Kidney epithelial cell (primary cell): ENCODE data around the gene HOGA1. TPM values are rescaled to one million over a fixed set of nuclear protein-coding genes. Genes with fewer than 3 reads are reported as not detected.

Experiments
- DNase-seq: peaks from one replicate; pipeline ENCODE4 v3.0.0-alpha.2; 2010; ENCODE audit warnings: low read depth
- H3K27me3 ChIP-seq: 2 replicates; pipeline ENCODE4 v1.6.0; 2011; ENCODE audit warnings: low read length; ENCODE audit not compliant: control insufficient read depth, insufficient read depth
- H3K36me3 ChIP-seq: 2 replicates; pipeline ENCODE4 v1.5.1; 2011; ENCODE audit warnings: low read length; ENCODE audit not compliant: control insufficient read depth, insufficient read depth
- H3K4me3 ChIP-seq: 2 replicates; pipeline ENCODE4 v1.5.1; 2011; ENCODE audit warnings: low read depth, mild to moderate bottlenecking, control low read depth, low read length
- CTCF ChIP-seq: IDR thresholded peaks from 2 replicates; pipeline ENCODE4 v1.5.1; 2011; ENCODE audit warnings: mild to moderate bottlenecking, moderate library complexity, low read length, control low read depth, inconsistent platforms; ENCODE audit not compliant: insufficient read depth, poor library complexity, severe bottlenecking
- total RNA-seq: library from RNA; depleted of rRNA; stranded (reverse); fragments of >200 nt; gene quantifications from 2 replicates; pipeline ENCODE4 v1.2.3, GENCODE V29; 2015

HOGA1 gene
- total RNA-seq, 1 donor from 2014 or later: 3.4 TPM

DNA sequence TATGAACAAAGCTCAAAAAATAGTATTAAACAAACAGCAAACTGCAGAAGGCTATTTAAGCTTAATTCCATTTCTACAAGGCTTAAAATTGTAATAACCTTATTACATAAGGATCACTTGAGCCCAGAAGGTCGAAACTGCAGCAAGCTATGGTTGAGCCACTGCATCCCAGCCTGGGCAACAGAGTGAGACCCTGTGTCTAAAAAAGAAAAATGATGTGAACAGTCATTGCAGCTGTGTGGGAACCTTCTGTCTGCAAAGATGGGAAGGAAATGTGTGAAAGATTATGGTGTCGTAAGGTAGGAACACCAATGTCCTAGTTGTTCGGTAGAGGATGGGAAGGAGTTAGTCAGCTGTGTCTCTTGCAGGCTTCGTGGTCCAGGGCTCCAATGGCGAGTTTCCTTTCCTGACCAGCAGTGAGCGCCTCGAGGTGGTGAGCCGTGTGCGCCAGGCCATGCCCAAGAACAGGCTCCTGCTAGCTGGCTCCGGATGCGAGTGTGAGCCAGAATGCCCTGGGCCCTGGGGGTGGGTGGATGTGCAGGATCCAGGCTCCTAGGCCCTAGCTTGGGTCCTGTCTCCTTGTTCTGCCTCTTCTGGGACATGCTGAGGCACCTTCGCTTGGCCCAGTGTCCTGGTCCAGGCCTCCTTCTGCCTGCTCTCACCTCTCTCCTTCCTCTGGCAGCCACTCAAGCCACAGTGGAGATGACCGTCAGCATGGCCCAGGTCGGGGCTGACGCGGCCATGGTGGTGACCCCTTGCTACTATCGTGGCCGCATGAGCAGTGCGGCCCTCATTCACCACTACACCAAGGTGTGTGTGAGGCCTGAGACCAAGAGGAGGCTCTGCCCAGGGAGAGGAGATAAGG, 14.4 kb downstream of the HOGA1 start:
- Histone ChIP-seq H3K4me3 (no peak overlapping the region), H3K36me3 (no peaks in the 10 kb centered on the region), H3K27me3 (no peaks in the 10 kb centered on the region)
- no peak for DNase-seq
- TF ChIP-seq CTCF: no peak

- Histone ChIP-seq H3K36me3 (no peaks in the 10 kb centered on the region), H3K4me3 (no peak overlapping the region), H3K27me3 (no peaks in the 10 kb centered on the region)
- TF ChIP-seq CTCF: no peak
- no peak for DNase-seq
Observed at GRCh38 chr10:97599272-97599619, 15.1 kb downstream of the HOGA1 start.

GRCh38 chr10:97600616-97601015, 16.4 kb downstream of the HOGA1 start:
- Histone ChIP-seq H3K27me3 (no peaks in the 10 kb centered on the region), H3K36me3 (no peaks in the 10 kb centered on the region), H3K4me3 (no peak overlapping the region)
- DNase-seq: no peak
- TF ChIP-seq CTCF: no peak

DNA sequence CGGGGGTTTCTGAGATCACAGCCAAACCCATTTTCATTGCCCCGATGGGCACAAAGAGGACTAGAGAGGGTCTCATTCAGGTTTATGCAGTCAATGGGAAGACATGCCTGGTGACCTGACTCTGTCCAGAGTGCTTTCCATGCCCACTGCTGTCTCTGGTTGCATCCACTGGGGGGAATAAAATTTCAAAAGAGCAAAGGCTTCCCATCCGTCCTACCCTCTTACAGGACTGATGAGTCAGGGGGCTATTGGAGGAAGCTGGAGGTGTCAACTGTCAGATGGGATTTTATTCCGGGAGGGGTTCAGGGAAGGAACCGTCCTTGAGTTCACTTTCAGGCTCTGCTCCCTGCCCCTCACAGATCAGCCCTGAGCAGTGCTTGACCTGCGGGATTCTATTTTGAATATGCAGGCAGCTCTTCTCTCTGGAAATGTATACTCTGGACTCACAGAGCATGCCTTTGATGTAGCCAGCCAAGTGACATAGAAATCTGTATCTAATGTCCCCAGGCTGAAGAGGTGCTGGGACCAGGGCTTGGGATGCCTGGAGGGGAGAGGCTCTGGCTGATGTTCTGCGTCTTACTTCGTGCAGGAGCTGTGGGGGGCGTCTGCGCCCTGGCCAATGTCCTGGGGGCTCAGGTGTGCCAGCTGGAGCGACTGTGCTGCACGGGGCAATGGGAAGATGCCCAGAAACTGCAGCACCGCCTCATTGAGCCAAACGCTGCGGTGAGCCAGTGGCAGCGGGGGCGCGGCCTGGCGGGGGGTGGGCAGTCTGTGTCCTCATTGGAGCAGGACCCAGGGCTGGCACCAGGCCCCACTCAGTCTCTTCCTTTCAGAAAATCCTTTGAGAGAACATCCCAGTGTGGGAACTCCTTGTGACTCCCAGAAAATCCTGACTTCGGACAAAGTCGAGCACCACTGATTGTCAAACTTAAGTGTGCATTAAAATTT, 17.4 kb downstream of the HOGA1 start:
- no peak for DNase-seq
- Histone ChIP-seq H3K27me3 (no peaks in the 10 kb centered on the region), H3K4me3 (no peak overlapping the region), H3K36me3 (no peaks in the 10 kb centered on the region)
- TF ChIP-seq CTCF: no peak

DNA sequence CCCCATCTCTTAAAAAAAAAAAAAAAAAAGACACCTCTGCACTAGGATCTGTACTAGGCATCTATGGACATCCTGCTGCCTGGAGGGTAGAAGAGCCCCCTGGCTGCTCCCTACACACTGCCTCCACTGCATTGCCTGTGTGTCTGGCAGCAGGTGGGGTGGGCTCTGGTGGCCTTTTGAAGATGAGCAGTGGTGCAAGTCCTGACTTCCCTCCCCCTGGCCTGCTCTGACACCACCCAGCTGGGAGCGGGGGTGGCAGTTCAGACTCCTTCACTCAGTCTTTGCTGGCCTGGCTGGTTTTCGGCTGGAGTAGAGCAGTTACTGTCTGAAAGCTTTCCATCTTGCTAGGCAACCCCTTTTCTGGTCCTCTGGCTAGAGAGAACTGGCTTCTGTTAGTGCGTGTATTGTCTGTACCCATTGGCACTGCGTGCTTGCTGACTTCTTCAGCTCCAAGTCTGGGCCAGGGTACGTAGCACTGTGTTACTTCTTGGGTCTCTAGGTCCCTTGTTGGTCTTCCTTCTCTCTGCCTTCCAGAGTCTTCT, 23.0 kb downstream of the HOGA1 start:
- no peak for DNase-seq
- Histone ChIP-seq H3K36me3 (no peaks in the 10 kb centered on the region), H3K4me3 (no peak overlapping the region), H3K27me3 (no peaks in the 10 kb centered on the region)
- no peak for TF ChIP-seq CTCF
